SK-N-SH treated with all-trans-retinoic acid at 6 μM for 48 hours (cell line): Measurements from ENCODE around the gene RTL10.

Source experiments
- ATAC-seq: fragments of 200-7000 bp; cut with Tn5 transposase; 3 replicates; pipeline ENCODE4 v1.9.1; 2020; ENCODE audit warnings: mild to moderate bottlenecking, moderate library complexity
- ARNTL ChIP-seq: fragments of 450-650 bp; formaldehyde crosslinking; IDR thresholded peaks from 2 replicates; pipeline ENCODE4 v1.5.0; 2020; ENCODE audit warnings: low read depth, mild to moderate bottlenecking, moderate library complexity, borderline replicate concordance
- BACH2 ChIP-seq: fragments of 250-450 bp; sonication (Bioruptor Pico); IDR thresholded peaks from 2 replicates; pipeline ENCODE4 v1.9.0; 2021; ENCODE audit warnings: mild to moderate bottlenecking, borderline replicate concordance
- CREB5 ChIP-seq: fragments of 250-450 bp; sonication (Bioruptor Pico); IDR thresholded peaks from 2 replicates; pipeline ENCODE4 v1.5.1; 2020; ENCODE audit warnings: low read depth, mild to moderate bottlenecking, moderate library complexity
- CSDC2 ChIP-seq: fragments of 250-450 bp; sonication (Bioruptor Pico); IDR thresholded peaks from 2 replicates; pipeline ENCODE4 v1.5.0; 2020; ENCODE audit warnings: mild to moderate bottlenecking, moderate library complexity
- ESRRG ChIP-seq: fragments of 250-450 bp; sonication (Bioruptor Pico); IDR thresholded peaks from 2 replicates; pipeline ENCODE4 v1.6.1; 2021; ENCODE audit warnings: mild to moderate bottlenecking
- GLIS3 ChIP-seq: fragments of 250-450 bp; sonication (Bioruptor Pico); IDR thresholded peaks from 2 replicates; pipeline ENCODE4 v1.5.0; 2020; ENCODE audit warnings: mild to moderate bottlenecking, moderate library complexity
- ISL1 ChIP-seq: fragments of 250-450 bp; sonication (Bioruptor Pico); IDR thresholded peaks from 2 replicates; pipeline ENCODE4 v2.1.2; 2022; ENCODE audit warnings: mild to moderate bottlenecking, moderate library complexity
- OSR1 ChIP-seq: fragments of 250-450 bp; sonication (Bioruptor Pico); IDR thresholded peaks from 2 replicates; pipeline ENCODE4 v1.8.0; 2022; ENCODE audit warnings: moderate library complexity, mild to moderate bottlenecking, inconsistent platforms
- PATZ1 ChIP-seq: fragments of 250-450 bp; sonication (Bioruptor Pico); IDR thresholded peaks from 2 replicates; pipeline ENCODE4 v1.8.0; 2020; ENCODE audit warnings: mild to moderate bottlenecking, moderate library complexity, borderline replicate concordance
- POU6F1 ChIP-seq: fragments of 250-450 bp; sonication (Bioruptor Pico); IDR thresholded peaks from 2 replicates; pipeline ENCODE4 v1.8.0; 2021; ENCODE audit warnings: low read depth, mild to moderate bottlenecking, moderate library complexity, borderline replicate concordance
- PPARA ChIP-seq: fragments of 250-450 bp; sonication (Bioruptor Pico); IDR thresholded peaks from 2 replicates; pipeline ENCODE4 v1.5.0; 2020; ENCODE audit warnings: mild to moderate bottlenecking, borderline replicate concordance
- TCF4 ChIP-seq: fragments of 250-450 bp; sonication (Bioruptor Pico); IDR thresholded peaks from 2 replicates; pipeline ENCODE4 v1.8.0; 2021; ENCODE audit warnings: mild to moderate bottlenecking, moderate library complexity, borderline replicate concordance
- TOX ChIP-seq: fragments of 250-450 bp; sonication (Bioruptor Pico); IDR thresholded peaks from 2 replicates; pipeline ENCODE4 v1.8.0; 2021; ENCODE audit warnings: mild to moderate bottlenecking, moderate library complexity, borderline replicate concordance
- TSHZ2 ChIP-seq: fragments of 250-450 bp; sonication (Bioruptor Pico); IDR thresholded peaks from 2 replicates; pipeline ENCODE4 v1.5.0; 2020; ENCODE audit warnings: mild to moderate bottlenecking, moderate library complexity
- ZC3H10 ChIP-seq: fragments of 250-450 bp; sonication (Bioruptor Pico); IDR thresholded peaks from 2 replicates; pipeline ENCODE4 v1.5.1; 2021; ENCODE audit warnings: mild to moderate bottlenecking, moderate library complexity
- ZNF565 ChIP-seq: fragments of 450-650 bp; formaldehyde crosslinking; conservative IDR thresholded peaks from 2 replicates; pipeline ENCODE4 v1.5.0; 2020; ENCODE audit warnings: low read depth, mild to moderate bottlenecking, moderate library complexity
- ZNF70 ChIP-seq: fragments of 450-650 bp; formaldehyde crosslinking; IDR thresholded peaks from 2 replicates; pipeline ENCODE4 v1.5.0; 2020; ENCODE audit warnings: mild to moderate bottlenecking, moderate library complexity
- ZNF8 ChIP-seq: fragments of 450-650 bp; formaldehyde crosslinking; IDR thresholded peaks from 2 replicates; pipeline ENCODE4 v1.5.0; 2020; ENCODE audit warnings: mild to moderate bottlenecking, moderate library complexity

Gene RTL10

GRCh38 chr22:19892257-19892879 lies 37.7 kb upstream of the RTL10 start:
- TF ChIP-seq PPARA (no peak), ISL1 (CRISPR knock-in tag) (no peak), TOX (CRISPR knock-in tag) (no peak), ZNF8 (CRISPR knock-in tag) (no peak), GLIS3 (CRISPR knock-in tag) (no peak), ESRRG (CRISPR knock-in tag) (no peak), BACH2 (CRISPR knock-in tag) (no peak), TCF4 (CRISPR knock-in tag) (no peak), POU6F1 (CRISPR knock-in tag) (no peak), TSHZ2 (CRISPR knock-in tag) (no peak), CREB5 (CRISPR knock-in tag) (no peak), CSDC2 (no peak), OSR1 (no peak), PATZ1 (CRISPR knock-in tag) (no peak)
- peak; percentile 21 for ATAC-seq

- TF ChIP-seq PATZ1 (CRISPR knock-in tag) (peak; percentile 19; the same call in 1 of the 2 replicates), ZNF565 (no peak), TCF4 (CRISPR knock-in tag) (peak; percentile 74; the same call in 1 of the 2 replicates)
- peak; percentile 87 for ATAC-seq
Observed at GRCh38 chr22:19891317-19892256, 36.9 kb upstream of the RTL10 start.

- no peak for ATAC-seq
- TF ChIP-seq GLIS3 (CRISPR knock-in tag) (no peak), PPARA (no peak), ARNTL (no peak), ZC3H10 (CRISPR knock-in tag) (no peak), TCF4 (CRISPR knock-in tag) (no peak), BACH2 (CRISPR knock-in tag) (no peak), CREB5 (CRISPR knock-in tag) (no peak), ZNF70 (no peak), PATZ1 (CRISPR knock-in tag) (no peak), ZNF565 (no peak), TOX (CRISPR knock-in tag) (no peak)
Observed at GRCh38 chr22:19890502-19891316, 36.0 kb upstream of the RTL10 start.
